ENCODE data around the gene ANKH. TPM values are rescaled to one million over a fixed set of nuclear protein-coding genes. Genes with fewer than 3 reads are reported as not detected.

The ANKH gene
- total RNA-seq, 1 experiment from 2014 or later, result 16.9 TPM

GRCh38 chr5:14771189-14771588, 100.4 kb downstream of the ANKH start (continued):
- no peak for TF ChIP-seq FOXJ3 (CRISPR knock-in tag; IDR thresholded peaks at IDR 0.05; ENCODE audit: borderline replicate concordance)

GRCh38 chr5:14768508-14769365, 102.8 kb downstream of the ANKH start:
- Mint-ChIP-seq H3K4me3 (no peak overlapping the region), H3K4me1 (no peaks in the 10 kb centered on the region), H3K9me3 (no peaks in the 10 kb centered on the region), H3K27me3 (ENCODE audit: low read depth) (no peaks in the 10 kb centered on the region), H3K27ac (no peak overlapping the region), H3K36me3 (no peaks in the 10 kb centered on the region)
- no peak for TF ChIP-seq MYBL2 (CRISPR knock-in tag; IDR thresholded peaks at IDR 0.05)
- no peak for TF ChIP-seq NFATC4 (CRISPR knock-in tag; IDR thresholded peaks at IDR 0.05)
- no peak for TF ChIP-seq E2F1 (CRISPR knock-in tag; IDR thresholded peaks at IDR 0.05)
- DNase-seq (ENCODE audit: low spot score) (no peak), ATAC-seq (no peak)
- POLR2A ChIA-PET, result no interaction called here
- CTCF ChIA-PET, result interaction anchor here (1.2 kb wide), 1 partner anchor 10 kb away, joined by 3 read pairs; no protein-coding TSS in a partner anchor

- DNase-seq (ENCODE audit: low spot score) (no peak), ATAC-seq (no peak)
- Mint-ChIP-seq H3K9me3 (no peaks in the 10 kb centered on the region), H3K36me3 (no peaks in the 10 kb centered on the region), H3K27me3 (ENCODE audit: low read depth) (no peaks in the 10 kb centered on the region), H3K4me3 (no peak overlapping the region), H3K4me1 (no peaks in the 10 kb centered on the region), H3K27ac (no peak overlapping the region)
- ChIA-PET POLR2A (no interaction called here), CTCF (no interaction called here)
- TF ChIP-seq FOXP1 (CRISPR knock-in tag; IDR thresholded peaks at IDR 0.05; ENCODE audit: borderline replicate concordance), result no peak
- no peak for TF ChIP-seq ZNF425 (CRISPR knock-in tag; conservative IDR thresholded peaks at IDR 0.05)
- no peak for TF ChIP-seq CTCF (IDR thresholded peaks at IDR 0.05)
- no peak for TF ChIP-seq ZNF416 (CRISPR knock-in tag; IDR thresholded peaks at IDR 0.05)
- no peak for TF ChIP-seq ZNF423 (CRISPR knock-in tag; IDR thresholded peaks at IDR 0.05)
- TF ChIP-seq ATF3 (CRISPR knock-in tag; conservative IDR thresholded peaks at IDR 0.05), result no peak
- TF ChIP-seq EMX1 (CRISPR knock-in tag; IDR thresholded peaks at IDR 0.05), result no peak
- no peak for TF ChIP-seq JAZF1 (CRISPR knock-in tag; IDR thresholded peaks at IDR 0.05)
- TF ChIP-seq PREB (CRISPR knock-in tag; IDR thresholded peaks at IDR 0.05; ENCODE audit: borderline replicate concordance), result no peak
- no peak for TF ChIP-seq ZNF671 (CRISPR knock-in tag; IDR thresholded peaks at IDR 0.05)
- TF ChIP-seq ZNF512 (CRISPR knock-in tag; IDR thresholded peaks at IDR 0.05; ENCODE audit: borderline replicate concordance), result no peak
- TF ChIP-seq E2F5 (CRISPR knock-in tag; IDR thresholded peaks at IDR 0.05), result no peak
- no peak for TF ChIP-seq OVOL2 (CRISPR knock-in tag; IDR thresholded peaks at IDR 0.05; ENCODE audit: borderline replicate concordance)
- TF ChIP-seq JUN (CRISPR knock-in tag; IDR thresholded peaks at IDR 0.05), result no peak
- no peak for TF ChIP-seq FOXP4 (CRISPR knock-in tag; IDR thresholded peaks at IDR 0.05)
- no peak for TF ChIP-seq NFATC4 (CRISPR knock-in tag; IDR thresholded peaks at IDR 0.05)
- TF ChIP-seq TEAD4 (CRISPR knock-in tag; IDR thresholded peaks at IDR 0.05), result no peak
Observed at GRCh38 chr5:14767735-14768507, 103.7 kb downstream of the ANKH start.
